ENCODE data around the gene EXO1.

GRCh38 chr1:241846862-241847539, 1.0 kb upstream of the EXO1 start:
- TF ChIP-seq CTCF (IDR thresholded peaks at IDR 0.05) (no peak), POLR2AphosphoS5 (IDR thresholded peaks at IDR 0.05) (no peak), POLR2A (IDR thresholded peaks at IDR 0.05) (no peak)
